Esophagus mucosa (tissue), 1 donor: ENCODE measurements around the gene SARNP. TPM values are rescaled to one million over a fixed set of nuclear protein-coding genes. Genes with fewer than 3 reads are reported as not detected.
"Not testable (repeated sequence)": the region's sequence is repeated elsewhere in the genome, so short reads cannot be mapped to it uniquely, and the experiment has no call there.

Source experiments
- ATAC-seq: fragments of 200-7000 bp; cut with Tn5 transposase; one replicate; pipeline ENCODE4 v1.9.1; 2020
- total RNA-seq: library from RNA; stranded (reverse); gene quantifications from one replicate; pipeline ENCODE4 v1.2.4, GENCODE V29; 2023
- donor health status: DM: yes; HTN: yes; CAD: no.

Gene SARNP
- total RNA-seq, 1 donor from 2014 or later = 47.6 TPM

DNA sequence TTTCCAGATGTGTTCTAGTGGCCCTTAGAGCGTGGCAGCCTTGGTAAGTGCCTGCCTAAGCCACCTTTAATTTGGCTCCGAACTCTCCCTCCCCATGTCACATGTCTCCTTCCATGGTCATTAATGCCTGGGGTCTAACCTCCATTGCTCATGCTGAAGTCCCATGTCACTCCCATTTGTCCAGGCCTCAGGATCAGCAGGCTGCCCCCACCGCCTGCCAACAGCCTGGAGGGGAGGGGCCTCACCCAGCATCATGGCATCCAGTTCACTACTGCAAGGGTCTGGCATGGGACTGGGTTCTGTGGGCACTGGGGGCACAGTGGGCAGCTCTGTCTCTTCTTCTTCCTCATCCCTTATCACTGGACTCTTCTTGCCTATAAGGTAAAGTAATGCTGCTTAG is 20.8 kb upstream of the SARNP start:
- no peak for ATAC-seq

- ATAC-seq = not testable (repeated sequence)
Observed at GRCh38 chr12:55834400-55834799, 16.9 kb upstream of the SARNP start.

- ATAC-seq = no peak
Observed at GRCh38 chr12:55833056-55833455, 15.5 kb upstream of the SARNP start.

- ATAC-seq = no peak
Observed at GRCh38 chr12:55831447-55831815, 13.9 kb upstream of the SARNP start.

DNA sequence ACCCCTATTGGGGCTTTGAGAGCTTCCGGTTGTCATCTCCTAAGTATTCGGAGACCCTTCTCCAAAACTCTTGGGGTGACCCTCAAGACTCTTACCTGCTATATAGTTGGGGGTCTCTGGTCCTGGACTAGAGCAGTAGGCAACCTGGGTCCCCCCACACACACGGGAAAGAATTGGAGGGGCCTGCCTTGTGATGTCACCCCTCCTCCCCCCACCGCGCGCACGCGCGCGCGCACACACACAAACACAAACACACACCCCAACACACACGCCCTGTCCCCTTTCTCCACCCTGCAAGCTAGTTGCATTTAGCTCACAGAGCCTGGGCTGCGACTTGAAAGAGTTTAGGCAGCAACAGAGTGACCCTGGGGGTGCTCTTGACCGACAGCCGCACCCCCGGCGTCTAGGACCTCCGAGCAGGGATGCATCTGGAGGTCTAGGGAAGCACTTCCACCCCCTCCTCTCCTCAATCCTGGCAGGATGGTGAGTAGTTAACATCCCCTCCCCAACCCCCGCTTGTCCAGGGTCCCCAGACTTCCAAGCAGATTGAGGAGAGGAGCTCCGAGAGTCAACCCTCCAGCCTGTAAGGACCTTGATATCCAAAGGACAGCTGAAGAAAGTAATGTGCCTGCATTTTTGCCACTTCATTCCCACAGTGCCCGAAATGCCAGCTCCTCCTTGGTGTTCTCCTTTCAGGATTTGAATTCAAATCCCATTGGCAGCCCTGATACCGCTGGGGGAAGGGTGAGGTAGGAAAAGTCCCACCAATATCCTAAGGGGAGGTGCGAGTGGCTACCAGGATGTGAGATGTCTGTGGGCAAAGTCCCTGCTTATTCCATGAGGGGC is 13.3 kb upstream of the SARNP start:
- peak; percentile 44 for ATAC-seq

DNA sequence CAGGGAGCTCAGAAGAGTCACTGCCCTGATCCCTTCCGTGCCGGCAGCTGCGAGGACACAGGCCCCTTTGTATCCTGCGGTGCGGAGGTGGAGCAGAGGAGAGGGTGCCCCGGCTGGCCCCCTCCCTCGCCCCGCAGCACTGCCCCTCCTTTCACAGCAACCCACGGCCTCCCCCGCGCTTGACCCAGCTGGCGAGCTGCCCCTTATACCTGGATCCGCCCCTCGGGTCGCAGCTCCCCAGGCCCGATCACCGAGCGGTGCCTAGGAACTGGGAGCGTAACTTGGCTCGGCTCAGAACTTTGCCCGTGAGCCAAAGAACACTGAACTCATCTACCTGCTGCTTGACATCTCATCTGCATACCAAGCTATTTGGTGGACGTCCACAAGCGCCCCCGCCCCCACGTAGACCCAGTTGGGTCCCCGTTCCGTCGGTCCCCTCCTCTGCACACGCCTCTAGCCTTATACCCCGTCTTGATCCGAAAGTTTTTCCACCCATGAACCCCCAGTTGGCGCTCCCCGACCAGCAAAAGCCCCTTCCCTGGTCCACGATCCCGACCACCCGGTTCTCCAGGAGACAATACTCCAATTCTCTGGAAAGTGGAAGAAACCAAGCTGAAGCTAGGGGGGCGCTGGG is 12.6 kb upstream of the SARNP start:
- peak; percentile 35 for ATAC-seq

DNA sequence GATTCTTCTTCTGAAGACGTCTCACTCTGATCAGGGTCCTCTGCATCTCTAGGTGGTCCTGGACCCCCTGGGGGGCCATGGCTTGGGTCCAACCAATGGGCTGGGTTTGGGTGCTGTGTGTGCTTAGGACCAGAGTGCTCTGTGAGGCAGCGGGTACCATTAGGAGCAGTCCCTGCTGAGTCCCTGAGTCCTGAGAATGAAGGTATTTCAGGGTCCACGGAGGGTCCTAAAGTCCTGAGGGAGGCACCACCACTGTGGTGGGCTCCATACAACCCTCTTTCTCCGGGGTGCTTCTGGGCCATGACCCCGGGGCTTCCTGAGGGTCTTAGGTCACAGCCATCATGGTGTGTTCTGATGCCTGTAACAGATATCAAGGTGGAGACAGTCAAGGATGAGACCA is 10.8 kb upstream of the SARNP start:
- no peak for ATAC-seq

GRCh38 chr12:55827806-55828205 is 10.3 kb upstream of the SARNP start:
- ATAC-seq = no peak

DNA sequence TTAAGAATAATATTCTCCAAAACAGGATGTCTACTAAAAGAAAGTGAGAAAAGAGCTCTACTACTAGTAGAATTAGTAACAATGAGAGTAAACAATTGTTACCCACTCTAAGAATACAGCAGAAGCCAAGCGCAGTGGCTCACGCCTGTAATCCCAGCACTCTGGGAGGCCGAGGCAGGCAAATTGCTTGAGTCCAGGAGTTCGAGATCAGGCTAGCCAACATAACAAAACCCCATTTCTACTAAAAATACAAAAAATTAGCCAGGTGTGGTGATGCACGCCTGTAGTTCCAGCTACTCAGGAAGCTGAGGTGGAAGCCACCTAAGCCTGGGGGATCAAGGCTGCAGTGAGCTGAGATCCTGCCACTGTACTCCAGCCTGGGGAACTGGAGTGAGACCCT is 7.2 kb upstream of the SARNP start:
- ATAC-seq = no peak

GRCh38 chr12:55823419-55823818 is 5.9 kb upstream of the SARNP start:
- ATAC-seq = no peak

GRCh38 chr12:55822228-55822627 is 4.7 kb upstream of the SARNP start:
- ATAC-seq = no peak

GRCh38 chr12:55820679-55821078 is 3.2 kb upstream of the SARNP start:
- no peak for ATAC-seq

DNA sequence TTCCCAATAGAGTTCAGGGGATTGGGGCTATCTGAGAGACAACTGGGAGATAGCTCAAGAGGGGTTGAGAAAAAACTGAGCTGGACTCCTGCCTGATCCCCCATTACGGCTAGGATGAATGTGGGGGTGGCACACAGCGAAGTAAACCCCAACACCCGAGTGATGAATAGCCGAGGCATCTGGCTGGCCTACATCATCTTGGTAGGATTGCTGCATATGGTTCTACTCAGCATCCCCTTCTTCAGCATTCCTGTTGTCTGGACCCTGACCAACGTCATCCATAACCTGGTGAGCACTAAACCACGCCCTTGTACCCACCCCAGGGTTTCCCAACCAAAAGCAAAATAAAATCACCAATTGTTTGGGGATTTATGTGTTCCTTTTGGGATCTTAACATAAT is 1.4 kb upstream of the SARNP start:
- ATAC-seq = no peak

GRCh38 chr12:55818140-55818728 is 710 bp upstream of the SARNP start:
- peak; percentile 21 for ATAC-seq

DNA sequence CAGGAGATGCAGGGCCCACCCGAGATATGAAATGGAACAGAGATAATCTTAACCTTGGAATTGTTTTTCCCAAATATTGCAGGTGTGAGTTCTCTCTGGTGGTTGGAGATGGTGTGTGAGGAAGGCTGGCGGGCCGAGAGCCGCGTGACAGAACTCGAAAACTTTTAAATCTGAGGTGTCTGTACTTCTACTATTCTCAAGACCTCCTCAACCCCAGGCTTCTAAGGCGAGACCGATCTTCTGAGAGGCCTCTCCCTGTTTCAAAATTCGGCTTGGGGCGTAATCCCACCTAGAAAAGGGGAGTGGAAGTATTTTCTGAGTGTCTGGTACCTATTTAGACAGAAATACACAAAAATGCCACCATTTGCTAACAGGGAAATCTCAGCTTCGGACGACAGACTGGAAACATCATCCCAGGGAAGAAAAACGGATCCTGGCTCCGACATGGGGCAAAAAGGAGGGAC is 611 bp downstream of the SARNP start:
- no peak for ATAC-seq

- ATAC-seq = no peak
Observed at GRCh38 chr12:55815473-55815872, 2.1 kb downstream of the SARNP start.

GRCh38 chr12:55814257-55814656 is 3.3 kb downstream of the SARNP start:
- ATAC-seq = no peak

DNA sequence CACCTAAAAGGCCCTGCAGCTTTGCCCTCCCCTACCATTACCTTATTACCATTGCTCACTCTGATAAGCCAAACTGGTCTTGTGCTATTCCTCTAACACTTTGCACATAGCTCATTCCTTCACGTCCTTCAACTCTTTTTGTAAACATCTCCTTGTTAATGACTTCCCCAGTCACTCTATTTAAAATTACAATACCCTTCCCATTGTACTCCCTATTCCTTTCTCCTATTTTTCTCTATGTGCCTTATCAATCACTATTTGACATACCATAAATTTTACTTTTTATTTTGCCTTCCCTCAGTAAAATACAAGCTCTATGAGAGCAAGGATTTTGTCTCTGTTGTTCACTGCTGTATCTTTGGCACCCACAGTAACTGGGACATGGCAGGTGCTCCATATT is 5.4 kb downstream of the SARNP start:
- no peak for ATAC-seq

DNA sequence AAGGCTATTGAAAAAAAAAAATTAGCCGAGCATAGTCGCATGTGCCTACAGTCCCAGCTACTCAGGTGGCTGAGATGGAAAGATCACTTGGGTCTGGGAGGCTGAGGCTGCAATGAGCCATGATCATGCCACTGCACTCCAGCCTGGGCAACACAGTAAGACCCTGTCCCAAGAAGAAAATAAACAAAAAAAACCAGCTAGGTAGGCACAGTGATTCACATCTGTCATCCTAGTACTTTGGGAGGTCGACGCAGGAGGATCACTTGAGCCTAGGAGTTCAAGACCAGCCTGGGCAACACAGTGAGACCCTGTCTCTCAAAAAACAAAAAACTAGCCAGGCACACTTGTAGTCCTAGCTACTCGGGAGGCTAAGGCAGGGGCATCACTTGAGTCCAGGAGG is 8.2 kb downstream of the SARNP start:
- ATAC-seq = no peak

DNA sequence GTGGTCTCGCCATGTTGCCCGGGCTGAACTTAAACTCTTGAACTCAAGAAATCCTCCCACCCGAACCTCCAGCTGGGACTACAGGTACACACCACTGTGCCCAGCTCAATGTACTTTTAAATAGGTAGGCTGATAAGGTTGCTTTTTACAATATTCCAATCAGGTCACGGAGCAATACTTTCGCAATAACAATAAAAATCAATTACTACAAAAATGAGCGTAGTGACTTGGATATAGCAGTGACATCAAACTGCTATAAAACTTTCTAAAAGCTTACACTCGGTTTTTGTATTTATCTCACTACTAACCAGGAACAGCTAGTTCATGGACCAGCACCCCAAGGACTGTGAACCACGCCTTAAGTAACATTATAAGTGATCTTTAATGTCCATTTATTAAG is 10.5 kb downstream of the SARNP start:
- no peak for ATAC-seq

- ATAC-seq = no peak
Observed at GRCh38 chr12:55797550-55797949, 20.0 kb downstream of the SARNP start.

GRCh38 chr12:55797068-55797467 is 20.5 kb downstream of the SARNP start:
- ATAC-seq = no peak

DNA sequence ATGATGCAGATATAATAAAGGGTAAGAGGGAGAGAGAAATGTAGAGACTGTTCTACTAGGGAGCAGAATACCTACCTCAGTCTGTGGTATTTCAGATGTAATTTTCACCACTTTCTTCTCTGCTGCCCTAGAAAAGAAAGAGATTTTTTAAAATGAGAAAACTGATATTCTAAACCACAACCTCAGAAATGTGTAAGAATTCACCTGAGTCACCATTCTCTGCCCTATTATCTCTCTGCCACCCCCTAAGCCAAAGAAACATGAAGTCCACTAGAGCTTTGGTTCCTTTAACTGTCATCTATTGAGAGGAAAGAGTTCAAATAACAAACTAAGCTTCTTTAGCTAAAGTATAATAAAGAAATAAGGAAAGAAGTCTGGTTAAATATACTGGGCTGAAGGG is 21.6 kb downstream of the SARNP start:
- no peak for ATAC-seq

- ATAC-seq = no peak
Observed at GRCh38 chr12:55789893-55790292, 27.6 kb downstream of the SARNP start.
